GM12878 (cell line): ENCODE results near the gene TMC8. TPM values are rescaled to one million over a fixed set of nuclear protein-coding genes. Genes with fewer than 3 reads are reported as not detected.

Experiments
- ATAC-seq: fragments of 200-7000 bp; cut with Tn5 transposase; 3 replicates; pipeline ENCODE4 v1.9.1; 2020; ENCODE audit warnings: mild to moderate bottlenecking, moderate library complexity
- BruUV-seq: library from RNA; stranded (reverse); fragments of 400-500 nt; replicated peaks from 2 replicates; lab custom pipeline; 2021; lab: Mats Ljungman, UMichigan
- CTCF ChIA-PET: fragments of 300-600 bp; sonication (Branson Sonifier 250); formaldehyde crosslinking; extraction: SDS; loops from one replicate; lab custom pipeline; 2021; ENCODE audit warnings: inconsistent platforms; lab: Yijun Ruan, JAX
- POLR2A ChIA-PET: fragments of 350-600 bp; formaldehyde crosslinking; extraction: SDS; loops from one replicate; lab custom pipeline; 2021; ENCODE audit warnings: inconsistent platforms; lab: Charles Lee
- RAD21 ChIA-PET: fragments of 300-600 bp; sonication (Branson Sonifier 250); formaldehyde crosslinking; loops from one replicate; lab custom pipeline; 2023; ENCODE audit warnings: antibody characterized with exemption; ENCODE audit not compliant: unreplicated experiment; lab: Charles Lee
- SMC1A ChIA-PET: fragments of 300-600 bp; sonication (Branson Sonifier 250); formaldehyde crosslinking; loops from one replicate; lab custom pipeline; 2023; ENCODE audit not compliant: unreplicated experiment, uncharacterized antibody; lab: Charles Lee
- DNase-seq: peaks from one replicate; pipeline ENCODE4 v3.0.0-alpha.2; 2011; ENCODE audit warnings: low read depth, low spot score
- FAIRE-seq: peaks from 3 replicates; lab custom pipeline; 2011; peaks lifted over from hg19 to GRCh38; lab: Jason Lieb, UNC
- H2AFZ ChIP-seq: 2 replicates; pipeline ENCODE4 v1.6.0; 2011; ENCODE audit warnings: low read depth, low read length, control low read depth; ENCODE audit not compliant: control insufficient read depth
- H3K27ac ChIP-seq: 2 replicates; pipeline ENCODE4 v1.5.1; 2011; ENCODE audit warnings: control low read depth; ENCODE audit not compliant: control insufficient read depth, insufficient read depth
- H3K27me3 ChIP-seq, 2 experiments: replicated peaks in 1 of 2; 2 replicates each; pipeline versions ENCODE4 v1.6.0 to v1.6.1; 2011; ENCODE audit warnings: low read length in 1 of 2; ENCODE audit not compliant: control insufficient read depth in 2 of 2, insufficient read depth in 2 of 2
- H3K36me3 ChIP-seq, 2 experiments: 2 replicates each; pipeline ENCODE4 v1.5.1; 2011; ENCODE audit warnings: low read length in 1 of 2; ENCODE audit not compliant: control insufficient read depth in 2 of 2, insufficient read depth in 2 of 2
- H3K4me1 ChIP-seq: 2 replicates; pipeline ENCODE4 v1.6.1; 2011; ENCODE audit warnings: mild to moderate bottlenecking, low read length, moderate library complexity, mixed read lengths; ENCODE audit not compliant: control insufficient read depth, insufficient read depth
- H3K4me2 ChIP-seq: 2 replicates; pipeline ENCODE4 v1.6.0; 2011; ENCODE audit warnings: control low read depth; ENCODE audit not compliant: control insufficient read depth, insufficient read depth
- H3K4me3 ChIP-seq: fragments of 200-600 bp; sonication (generic); 2 replicates; pipeline ENCODE4 v1.5.1; 2016
- H3K79me2 ChIP-seq: 2 replicates; pipeline ENCODE4 v1.6.0; 2011; ENCODE audit warnings: low read length; ENCODE audit not compliant: control insufficient read depth, insufficient read depth
- H3K9ac ChIP-seq: 2 replicates; pipeline ENCODE4 v1.8.0; 2011; ENCODE audit warnings: low read length, control low read depth, mixed read lengths; ENCODE audit not compliant: control insufficient read depth, insufficient read depth
- H3K9me3 ChIP-seq: replicated peaks from 3 replicates; pipeline ENCODE4 v1.5.1; 2011; ENCODE audit warnings: mild to moderate bottlenecking, low read length; ENCODE audit not compliant: control insufficient read depth, insufficient read depth
- H4K20me1 ChIP-seq: 2 replicates; pipeline ENCODE4 v1.6.0; 2011; ENCODE audit not compliant: control insufficient read depth, insufficient read depth
- LARP7 ChIP-seq: fragments of 450-650 bp; IDR thresholded peaks from 2 replicates; pipeline ENCODE4 v1.6.1; 2017; ENCODE audit warnings: mild to moderate bottlenecking
- POU2F2 ChIP-seq: IDR thresholded peaks from 3 replicates; pipeline ENCODE4 v1.6.1; 2011; ENCODE audit warnings: low read depth, mild to moderate bottlenecking, low read length, borderline replicate concordance
- TARDBP ChIP-seq: IDR thresholded peaks from 2 replicates; pipeline ENCODE4 v1.6.1; 2016; ENCODE audit warnings: borderline replicate concordance
- WGBS: methylation state at CpG from one replicate; pipeline ENCODE4 v1.1.6; 2016; ENCODE audit warnings: low lambda C conversion rate; ENCODE audit not compliant: insufficient replicate concordance, insufficient coverage; ENCODE audit errors: missing lambda C conversion rate; 5-methylcytosine and 5-hydroxymethylcytosine counted together
- in situ Hi-C: fragments of 300-500 bp; cut with MboI; formaldehyde crosslinking; loops from 9 replicates; pipeline ENCODE4 v1.14.3; 2018; ENCODE audit warnings: mixed read lengths
- intact Hi-C: fragments of 100-400 bp; cut with micrococcal nuclease; formaldehyde crosslinking; loops from one replicate; pipeline ENCODE4 v1.14.2; 2022; ENCODE audit not compliant: unreplicated experiment
- polyA plus RNA-seq, 11 experiments: library from polyadenylated mRNA; depleted of rRNA in 4 of 11; unstranded in 6 of 11; stranded (reverse) in 5 of 11; fragments of >200 nt; fragmentation: Nextera tagmentation in 4 of 11; fragmentation: Illumina TruSeq in 1 of 11; extraction: Ambion mirVana in 4 of 11; extraction: Trizol in 1 of 11; gene quantifications; 1 replicate in 1 of 11; 2 replicates in 10 of 11; pipeline versions ENCODE4 v1.2.1 to v1.2.3, GENCODE V29; 2011 to 2016; ENCODE audit warnings: inconsistent platforms in 2 of 11, missing spikeins in 2 of 11, low read depth in 1 of 11
- total RNA-seq, 4 experiments: library from RNA; depleted of rRNA in 3 of 4; stranded (reverse); fragments of >200 nt in 3 of 4; fragmentation: Illumina TruSeq in 1 of 4; extraction: Trizol in 1 of 4; gene quantifications; 2 replicates each; pipeline versions ENCODE4 v1.2.1 to v1.2.3, GENCODE V29; 2013 to 2021
- TF ChIP-seq, protein P1 (sequence below): fragments of 450-650 bp; IDR thresholded peaks from 2 replicates; pipeline ENCODE4 v1.6.1; 2014; ENCODE audit warnings: mild to moderate bottlenecking
- TF ChIP-seq, protein P2 (sequence below), 3 experiments: IDR thresholded peaks in 2 of 3; conservative IDR thresholded peaks in 1 of 3; 2 replicates each; pipeline ENCODE4 v1.5.1; 2011; ENCODE audit warnings: low read depth in 3 of 3, low read length in 3 of 3, mild to moderate bottlenecking in 3 of 3, control low read depth in 2 of 3, moderate library complexity in 2 of 3, inconsistent platforms in 1 of 3, mixed read lengths in 1 of 3; ENCODE audit not compliant: control insufficient read depth in 2 of 3, insufficient read depth in 1 of 3; ENCODE audit errors: extremely low read depth in 1 of 3
- TF ChIP-seq, protein P3 (sequence below): fragments of 450-650 bp; IDR thresholded peaks from 2 replicates; pipeline ENCODE4 v1.6.1; 2016; ENCODE audit warnings: mild to moderate bottlenecking

Gene TMC8
- total and polyA plus RNA-seq, 10 of the 15 experiments (the other 5 are each of a cell fraction or from before 2014, with no cell fraction given), result 2.7 to 128 (median 40.0) TPM

DNA sequence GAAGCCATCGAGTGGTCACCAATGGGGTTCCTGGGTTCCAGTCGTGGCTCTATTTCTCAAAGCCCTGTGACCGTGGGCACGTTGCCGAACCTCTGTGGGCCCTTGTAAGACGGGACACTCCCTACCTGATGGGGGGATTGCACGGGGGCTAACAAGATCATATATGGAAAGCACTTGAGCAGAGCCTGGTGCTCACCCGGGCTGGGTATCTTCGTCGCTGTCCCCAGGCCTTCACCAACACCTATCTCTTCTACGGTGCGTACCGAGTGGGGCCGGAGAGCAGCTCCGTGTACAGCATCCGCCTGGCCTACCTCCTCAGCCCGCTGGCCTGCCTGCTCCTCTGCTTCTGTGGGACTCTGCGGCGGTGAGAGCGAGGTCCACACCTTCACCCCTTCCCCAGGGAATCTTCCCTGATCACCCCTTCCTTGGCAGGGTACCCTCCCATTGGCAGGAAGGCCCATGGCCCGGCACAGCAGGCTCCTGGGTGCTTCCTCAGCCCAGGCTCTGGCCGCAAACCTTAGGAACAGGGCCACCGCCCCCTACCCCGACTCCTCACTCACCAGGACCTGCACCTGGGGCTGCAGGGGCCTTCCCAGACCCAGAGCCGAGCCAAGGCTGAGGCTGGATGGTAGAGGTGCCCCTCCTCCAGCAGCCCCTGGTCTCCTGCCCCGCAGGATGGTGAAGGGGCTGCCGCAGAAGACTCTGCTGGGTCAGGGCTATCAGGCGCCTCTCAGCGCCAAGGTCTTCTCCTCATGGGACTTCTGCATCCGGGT is 2.8 kb downstream of the TMC8 start:
- ChIA-PET RAD21 (interaction anchor here (1.0 to 6.8 kb wide), 6 partner anchors 8 to 114 kb away, joined by 3 to 83 read pairs (median 6); no protein-coding TSS in a partner anchor), POLR2A (interaction anchor here (0.7 to 2.3 kb wide), 7 partner anchors 9 to 53 kb away, joined by 3 to 9 read pairs (median 4); partner anchors contain the start of gene SYNGR2), CTCF (interaction anchor here (1.3 to 9.5 kb wide), 13 partner anchors 7 to 114 kb away, joined by 3 to 132 read pairs (median 10); partner anchors contain the start of genes C17orf99, SYNGR2 and TMC6), SMC1A (interaction anchor here (0.9 to 5.1 kb wide), 3 partner anchors 9 to 42 kb away, joined by 4 to 51 read pairs (median 14); no protein-coding TSS in a partner anchor)
- 56% methylated on average over 30 of the region's 30 CpGs for WGBS
- ATAC-seq (no peak), DNase-seq (no peak), FAIRE-seq (no peak)
- Histone ChIP-seq H3K36me3 (peaks cover 13 to 16% of the 10 kb centered on the region in 2 experiments; a peak in 3 of 4 replicates), H4K20me1 (no peaks in the 10 kb centered on the region), H3K79me2 (peaks cover 71% of the 10 kb centered on the region), H3K9ac (peak overlapping the region; percentile 86), H3K27ac (peak overlapping the region; percentile 93), H3K9me3 (no peaks in the 10 kb centered on the region), H3K4me1 (peaks cover 63% of the 10 kb centered on the region), H3K4me3 (peak overlapping the region; percentile 94), H3K4me2 (peak overlapping the region; percentile 96), H3K27me3 (no peaks in the 10 kb centered on the region), H2AFZ (no peak overlapping the region)
- no TSS peak for BruUV-seq
- intact Hi-C loops, result no loop called here
- TF ChIP-seq, protein P1, sequence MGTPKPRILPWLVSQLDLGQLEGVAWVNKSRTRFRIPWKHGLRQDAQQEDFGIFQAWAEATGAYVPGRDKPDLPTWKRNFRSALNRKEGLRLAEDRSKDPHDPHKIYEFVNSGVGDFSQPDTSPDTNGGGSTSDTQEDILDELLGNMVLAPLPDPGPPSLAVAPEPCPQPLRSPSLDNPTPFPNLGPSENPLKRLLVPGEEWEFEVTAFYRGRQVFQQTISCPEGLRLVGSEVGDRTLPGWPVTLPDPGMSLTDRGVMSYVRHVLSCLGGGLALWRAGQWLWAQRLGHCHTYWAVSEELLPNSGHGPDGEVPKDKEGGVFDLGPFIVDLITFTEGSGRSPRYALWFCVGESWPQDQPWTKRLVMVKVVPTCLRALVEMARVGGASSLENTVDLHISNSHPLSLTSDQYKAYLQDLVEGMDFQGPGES, result no peak
- TF ChIP-seq TARDBP (no peak), POU2F2 (0 out of 3 replicates have a peak, but pooled peaks have one; percentile 19), LARP7 (0 out of 2 replicates have a peak, but pooled peaks have one; percentile 31)
- TF ChIP-seq, protein P2, sequence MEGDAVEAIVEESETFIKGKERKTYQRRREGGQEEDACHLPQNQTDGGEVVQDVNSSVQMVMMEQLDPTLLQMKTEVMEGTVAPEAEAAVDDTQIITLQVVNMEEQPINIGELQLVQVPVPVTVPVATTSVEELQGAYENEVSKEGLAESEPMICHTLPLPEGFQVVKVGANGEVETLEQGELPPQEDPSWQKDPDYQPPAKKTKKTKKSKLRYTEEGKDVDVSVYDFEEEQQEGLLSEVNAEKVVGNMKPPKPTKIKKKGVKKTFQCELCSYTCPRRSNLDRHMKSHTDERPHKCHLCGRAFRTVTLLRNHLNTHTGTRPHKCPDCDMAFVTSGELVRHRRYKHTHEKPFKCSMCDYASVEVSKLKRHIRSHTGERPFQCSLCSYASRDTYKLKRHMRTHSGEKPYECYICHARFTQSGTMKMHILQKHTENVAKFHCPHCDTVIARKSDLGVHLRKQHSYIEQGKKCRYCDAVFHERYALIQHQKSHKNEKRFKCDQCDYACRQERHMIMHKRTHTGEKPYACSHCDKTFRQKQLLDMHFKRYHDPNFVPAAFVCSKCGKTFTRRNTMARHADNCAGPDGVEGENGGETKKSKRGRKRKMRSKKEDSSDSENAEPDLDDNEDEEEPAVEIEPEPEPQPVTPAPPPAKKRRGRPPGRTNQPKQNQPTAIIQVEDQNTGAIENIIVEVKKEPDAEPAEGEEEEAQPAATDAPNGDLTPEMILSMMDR (IDR thresholded peaks at IDR 0.05 in 2 of 3, conservative IDR thresholded peaks at IDR 0.05 in 1 of 3; ENCODE audit: control insufficient read depth in 2 of 3, extremely low read depth in 1 of 3, insufficient read depth in 1 of 3, low read depth in 3 of 3, low read length in 3 of 3), result no peak
- TF ChIP-seq, protein P3, sequence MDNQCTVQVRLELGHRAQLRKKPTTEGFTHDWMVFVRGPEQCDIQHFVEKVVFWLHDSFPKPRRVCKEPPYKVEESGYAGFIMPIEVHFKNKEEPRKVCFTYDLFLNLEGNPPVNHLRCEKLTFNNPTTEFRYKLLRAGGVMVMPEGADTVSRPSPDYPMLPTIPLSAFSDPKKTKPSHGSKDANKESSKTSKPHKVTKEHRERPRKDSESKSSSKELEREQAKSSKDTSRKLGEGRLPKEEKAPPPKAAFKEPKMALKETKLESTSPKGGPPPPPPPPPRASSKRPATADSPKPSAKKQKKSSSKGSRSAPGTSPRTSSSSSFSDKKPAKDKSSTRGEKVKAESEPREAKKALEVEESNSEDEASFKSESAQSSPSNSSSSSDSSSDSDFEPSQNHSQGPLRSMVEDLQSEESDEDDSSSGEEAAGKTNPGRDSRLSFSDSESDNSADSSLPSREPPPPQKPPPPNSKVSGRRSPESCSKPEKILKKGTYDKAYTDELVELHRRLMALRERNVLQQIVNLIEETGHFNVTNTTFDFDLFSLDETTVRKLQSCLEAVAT, result peak; percentile 96
- in situ Hi-C loops, result no loop called here
